DOHH2 (cell line): ENCODE results near the gene SMIM36.

Experiments
- CTCF ChIP-seq: fragments of 200-600 bp; sonication (generic); IDR thresholded peaks from one replicate; pipeline ENCODE4 v1.5.1; 2014; ENCODE audit warnings: antibody characterized with exemption, mild to moderate bottlenecking, low read depth, low read length; ENCODE audit not compliant: poor library complexity, severe bottlenecking
- EZH2phosphoT487 ChIP-seq: fragments of 200-600 bp; sonication (generic); IDR thresholded peaks from 2 replicates; pipeline ENCODE4 v1.6.1; 2017; ENCODE audit warnings: borderline replicate concordance, mild to moderate bottlenecking, antibody characterized with exemption, low read length, moderate library complexity, mixed read lengths

- TF ChIP-seq CTCF, result no peak
- TF ChIP-seq EZH2phosphoT487, result no peak
These were observed 64.6 kb downstream of the SMIM36 start for GRCh38 chr17:55446581-55447205.
